HG02884 (cell line): Measurements from ENCODE around the gene DAPK3.
"Not testable (repeated sequence)": the region's sequence is repeated elsewhere in the genome, so short reads cannot be mapped to it uniquely, and the experiment has no call there.

ENCODE experiments used
- ATAC-seq: cut with Tn5 transposase; IDR thresholded peaks from one replicate; pipeline ENCODE4 v1.9.1; 2021; ENCODE audit warnings: mild to moderate bottlenecking, moderate library complexity; ENCODE audit not compliant: unreplicated experiment

DAPK3 gene

DNA sequence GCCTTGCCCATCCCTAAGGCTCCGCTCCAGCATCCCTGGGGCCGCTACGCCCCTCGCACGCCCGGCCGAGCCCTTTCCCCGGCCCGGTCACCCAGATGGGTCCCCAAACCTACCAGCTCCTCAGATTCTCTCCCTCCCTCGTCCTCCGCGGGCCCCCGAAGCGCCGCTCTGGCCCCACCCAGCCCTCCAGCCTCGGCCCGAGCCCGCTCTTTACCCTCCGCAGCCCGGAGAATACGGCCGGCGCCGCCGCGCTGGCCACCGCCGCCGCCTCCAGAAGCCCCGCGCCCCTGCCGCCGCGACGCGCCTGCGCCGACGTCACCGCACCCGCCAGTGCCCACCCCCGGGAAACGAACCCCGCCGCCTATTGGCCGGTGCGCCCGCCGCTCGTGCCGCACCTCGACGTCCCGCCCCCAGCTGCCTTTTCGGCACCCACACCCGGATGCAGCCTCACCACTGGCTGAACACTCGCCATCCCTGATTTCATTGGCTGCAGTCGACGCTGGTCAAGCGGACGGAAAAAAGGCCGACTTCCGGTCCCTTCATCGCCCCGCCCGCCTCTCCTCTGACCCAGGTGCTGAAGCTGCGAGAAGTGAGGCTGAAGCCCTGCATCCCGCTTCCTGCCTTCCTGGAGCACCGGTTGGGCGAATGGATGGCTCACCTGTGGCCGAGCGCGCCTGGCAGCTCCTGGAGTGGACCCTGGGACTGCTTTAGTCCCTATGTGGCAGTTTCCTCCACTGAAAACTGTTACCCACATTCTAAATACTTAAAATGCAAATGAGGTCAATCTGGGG lies at the start of gene DAPK3:
DAPK3 (minus strand) TSS at position 292 of the 791 bp plus-strand sequence. CDS start 1,364 bp downstream, outside the sequence.
- peak; percentile 79 for ATAC-seq

DNA sequence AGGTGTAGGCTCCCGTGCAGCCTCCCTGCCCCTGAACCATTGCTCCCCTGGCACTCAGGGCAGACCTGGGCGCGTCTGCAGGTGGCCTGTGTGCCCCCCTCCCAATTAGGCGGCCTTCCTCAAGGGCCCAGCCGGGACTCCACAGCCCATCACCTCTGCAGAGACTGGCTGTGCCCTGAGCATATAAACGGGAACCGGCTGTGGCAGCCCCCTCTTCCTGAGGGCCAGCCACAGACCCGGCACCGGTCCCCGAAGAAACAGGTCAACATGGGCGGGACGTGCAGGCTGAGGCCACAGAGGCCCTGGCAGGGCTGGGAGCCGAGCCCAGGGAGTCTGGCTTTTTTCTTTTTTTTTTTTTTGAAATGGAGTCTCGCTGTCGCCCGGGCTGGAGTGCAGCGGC lies 48.7 kb upstream of the DAPK3 start:
- ATAC-seq = no peak

DNA sequence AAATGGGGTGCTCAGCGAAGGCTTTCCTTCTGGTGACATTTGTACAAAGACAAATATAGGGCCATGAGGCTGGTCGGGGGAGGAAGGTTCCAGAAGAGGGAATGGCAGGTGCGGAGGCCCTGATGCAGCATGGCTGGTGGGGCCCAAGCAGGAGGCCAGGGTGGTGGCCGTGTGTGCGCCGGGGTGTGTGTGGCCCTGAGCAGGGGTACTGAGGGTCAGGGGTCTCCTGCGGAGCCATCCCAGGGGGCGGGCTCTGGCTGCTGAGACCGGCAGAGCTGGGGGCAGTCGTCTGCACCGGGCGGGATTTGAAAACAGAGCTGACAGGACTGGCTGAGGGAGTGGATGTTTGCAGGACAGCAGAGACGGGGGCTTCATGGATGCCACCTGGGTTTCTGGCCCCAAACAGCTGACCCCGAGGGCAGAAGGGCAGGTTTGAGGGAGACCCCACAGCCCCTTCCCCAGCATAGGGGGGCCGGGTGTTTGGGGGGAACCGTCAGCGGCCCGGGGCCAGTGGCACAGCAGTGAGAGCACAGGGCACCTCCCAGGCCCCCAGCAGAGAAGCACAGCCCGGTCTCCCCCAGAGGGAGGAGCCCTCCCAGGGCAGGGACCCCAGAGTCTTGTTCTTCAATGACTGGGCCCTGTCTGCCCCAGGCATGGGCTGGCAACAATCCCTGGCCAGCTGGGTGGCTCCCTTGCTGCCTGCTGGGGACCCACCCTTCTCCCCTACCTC lies 48.0 kb upstream of the DAPK3 start:
- no peak for ATAC-seq

DNA sequence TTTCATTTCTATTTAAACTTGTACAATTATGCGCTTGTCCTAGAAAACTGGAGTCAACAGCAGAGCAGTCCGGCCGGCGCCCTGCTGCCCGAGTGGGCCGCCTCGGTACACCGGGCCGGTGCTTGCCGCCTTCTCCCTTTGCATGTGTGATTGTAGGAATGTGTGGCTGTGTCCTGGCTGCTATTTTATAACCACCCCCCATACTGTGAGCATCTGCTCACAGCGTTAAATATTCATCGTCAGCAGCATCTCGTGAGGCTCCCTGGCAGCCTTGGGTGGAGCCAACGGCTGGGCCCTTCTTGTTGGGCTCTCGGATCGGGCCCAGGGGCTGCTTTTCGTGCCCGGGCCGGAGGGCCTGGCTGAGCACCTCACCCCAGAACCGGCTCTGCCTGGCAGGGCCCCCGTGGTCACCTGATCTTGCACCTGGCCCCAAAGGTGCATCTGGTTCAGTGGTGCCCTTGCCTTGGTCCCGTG lies 47.3 kb upstream of the DAPK3 start:
- no peak for ATAC-seq

DNA sequence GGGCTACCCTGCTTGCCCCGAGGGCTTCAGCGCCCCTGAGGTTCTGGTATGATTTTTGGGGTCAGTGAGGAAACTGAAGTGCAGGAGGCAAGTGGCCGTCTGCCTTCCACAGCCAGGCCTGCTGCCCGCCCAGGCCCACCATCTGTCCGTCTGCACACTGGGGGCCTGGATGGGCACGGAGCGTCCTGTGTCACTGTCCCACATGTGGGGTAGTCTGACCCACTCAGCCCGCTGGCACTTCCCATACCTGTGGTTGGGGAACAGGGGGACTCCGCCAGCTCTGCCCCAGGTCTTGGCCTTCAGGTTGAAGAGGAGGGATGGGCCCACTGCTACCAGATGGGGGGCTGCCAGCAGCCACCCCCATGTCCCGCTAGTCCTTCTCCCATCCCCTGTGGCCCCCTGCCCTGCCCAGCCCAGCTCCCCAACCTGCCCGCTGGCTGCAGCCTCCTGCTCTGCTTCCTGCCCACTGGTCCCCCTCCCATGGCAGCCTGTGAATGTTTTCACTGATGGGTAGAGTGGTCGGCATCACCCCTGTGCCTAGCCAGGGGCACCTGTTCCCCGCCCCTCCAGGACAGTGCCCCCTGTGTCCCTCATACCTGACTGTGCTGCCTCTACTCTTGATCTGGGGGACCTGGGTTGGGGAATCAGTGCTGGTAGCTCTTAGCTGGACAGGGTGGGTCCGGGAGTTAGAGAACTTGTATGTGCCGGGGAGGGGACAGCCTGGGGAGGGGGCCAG lies 46.2 kb upstream of the DAPK3 start:
- ATAC-seq = no peak

DNA sequence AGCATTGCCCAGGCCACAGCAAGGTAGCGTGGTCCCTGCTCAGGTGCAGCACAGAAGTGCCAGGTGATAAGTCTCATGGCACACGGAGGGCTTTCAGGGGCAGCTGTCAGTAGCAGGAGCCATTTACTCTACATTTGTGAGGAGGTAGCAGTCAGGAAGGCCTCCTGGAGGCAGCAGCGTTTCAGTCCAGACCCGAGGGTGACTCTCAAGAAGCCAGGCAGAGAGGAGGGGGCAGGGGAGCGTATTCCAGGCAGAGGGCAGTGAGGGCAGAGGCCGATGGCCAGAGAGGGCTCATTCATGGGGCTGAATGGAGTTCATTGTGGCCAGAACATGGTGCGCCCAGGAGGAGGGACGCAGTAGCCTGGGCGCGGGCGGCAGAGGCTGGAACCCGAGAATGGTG lies 45.6 kb upstream of the DAPK3 start:
- ATAC-seq = no peak

DNA sequence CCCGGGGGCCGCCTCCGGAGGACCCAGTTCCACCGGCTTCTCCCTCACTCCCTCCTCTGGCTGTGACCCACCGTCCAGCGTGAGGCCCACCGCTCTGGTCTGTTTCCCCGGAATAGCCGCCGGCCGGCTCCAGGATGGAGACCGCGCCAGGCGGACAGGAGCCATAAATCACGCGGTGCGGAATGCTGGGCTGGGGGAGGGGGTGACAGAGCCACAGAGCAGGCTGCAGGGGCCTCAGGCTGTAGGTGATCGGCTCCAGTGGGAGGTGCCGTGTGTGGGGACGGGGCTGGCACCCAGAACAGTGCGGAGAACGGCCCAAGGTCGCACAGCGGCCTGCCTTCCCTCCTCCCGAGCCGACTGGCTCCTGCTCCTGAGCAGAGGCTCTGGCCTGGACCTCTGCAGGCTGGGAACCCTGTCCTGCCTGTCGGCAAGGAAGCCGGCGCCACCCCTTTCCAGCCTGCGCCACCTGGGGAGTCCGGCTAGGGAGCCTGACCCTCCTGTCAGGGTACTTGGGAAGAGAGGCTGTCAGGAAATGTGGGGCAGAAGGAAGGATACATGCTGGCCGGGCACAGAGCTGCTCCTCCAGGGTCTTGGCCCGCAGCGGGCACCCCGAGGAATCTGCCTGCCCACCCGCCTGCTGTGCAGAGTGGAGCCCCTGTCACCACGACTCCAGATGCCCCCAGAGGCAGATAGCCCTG lies 45.0 kb upstream of the DAPK3 start:
- ATAC-seq = no peak

DNA sequence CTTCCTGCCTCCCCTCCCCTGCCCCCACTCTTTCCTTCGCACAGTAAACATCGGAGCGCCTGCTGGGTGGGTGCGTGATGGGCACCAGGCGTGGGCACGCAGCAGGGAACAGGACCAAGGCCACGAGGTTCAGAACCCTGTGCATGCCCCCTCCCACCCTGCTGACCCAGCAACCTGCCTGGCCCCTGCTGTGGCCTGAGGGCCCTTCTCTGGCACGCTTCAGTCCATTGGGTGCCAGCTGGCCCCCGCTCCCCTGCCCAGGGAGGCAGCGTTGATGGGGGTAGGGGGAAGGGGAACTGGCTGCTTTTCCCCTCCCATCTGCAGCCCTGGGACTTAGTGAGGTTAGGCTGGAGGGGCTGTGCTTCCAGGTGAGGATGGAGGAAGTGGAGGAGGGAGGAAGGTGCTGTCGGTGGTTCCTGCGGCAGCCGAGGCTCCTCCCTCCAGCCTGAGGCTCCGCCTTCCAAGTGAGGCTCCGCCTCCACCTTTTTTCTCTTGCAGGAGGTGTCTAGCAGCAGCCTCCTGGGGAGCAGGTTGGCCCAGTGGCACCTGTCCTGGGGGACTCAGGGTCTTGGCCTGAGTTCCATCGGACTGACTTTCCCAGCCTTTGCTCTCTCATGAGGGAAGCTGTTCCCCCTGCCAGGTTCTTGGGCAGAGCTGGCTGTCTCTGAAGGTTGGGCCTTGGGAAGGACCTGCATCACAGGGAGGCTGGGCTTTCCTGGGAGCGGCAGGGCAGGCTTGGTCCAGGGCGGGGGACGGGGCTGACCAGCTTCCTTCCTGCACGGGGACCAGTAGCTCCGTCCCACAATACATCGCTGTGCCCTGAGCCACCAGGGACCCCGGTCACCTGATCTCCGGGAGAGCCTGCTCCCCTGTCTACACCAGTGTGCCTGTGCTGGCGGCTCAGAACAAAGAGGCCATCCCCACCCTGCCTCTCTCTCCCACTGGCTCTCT lies 43.9 kb upstream of the DAPK3 start:
- no peak for ATAC-seq

DNA sequence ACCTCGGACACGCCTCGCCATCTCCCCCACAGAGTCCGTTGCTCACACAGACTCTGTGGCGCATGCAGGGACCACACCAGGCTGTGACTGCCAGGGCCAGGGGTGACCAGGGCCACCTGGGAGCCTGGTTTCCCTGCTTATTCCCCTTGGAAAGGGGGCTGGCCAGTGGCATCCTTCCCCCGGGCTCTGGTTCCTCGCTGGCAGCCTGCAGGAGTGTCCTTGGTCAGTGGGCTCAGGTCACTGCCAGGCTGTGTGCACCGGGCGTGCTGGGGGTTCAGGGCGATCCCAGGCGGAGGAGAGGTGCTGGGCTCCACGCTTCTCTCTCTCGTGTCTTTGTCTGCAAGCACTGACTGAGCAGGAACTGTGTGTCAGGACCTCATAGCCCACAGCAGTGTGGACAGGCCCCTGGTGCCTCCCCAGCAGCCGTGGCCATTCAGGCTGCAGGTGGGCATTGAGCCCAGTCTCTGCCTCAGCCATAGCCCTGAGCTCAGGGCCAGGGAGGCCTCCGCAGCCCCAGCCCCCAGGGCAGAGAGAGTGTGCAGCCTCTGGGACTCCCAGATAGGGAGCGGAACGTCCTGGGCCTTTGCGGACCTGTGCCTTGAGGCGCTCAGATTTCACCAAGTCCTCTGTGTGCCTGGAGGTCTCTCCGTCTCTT lies 43.1 kb upstream of the DAPK3 start:
- ATAC-seq = no peak

DNA sequence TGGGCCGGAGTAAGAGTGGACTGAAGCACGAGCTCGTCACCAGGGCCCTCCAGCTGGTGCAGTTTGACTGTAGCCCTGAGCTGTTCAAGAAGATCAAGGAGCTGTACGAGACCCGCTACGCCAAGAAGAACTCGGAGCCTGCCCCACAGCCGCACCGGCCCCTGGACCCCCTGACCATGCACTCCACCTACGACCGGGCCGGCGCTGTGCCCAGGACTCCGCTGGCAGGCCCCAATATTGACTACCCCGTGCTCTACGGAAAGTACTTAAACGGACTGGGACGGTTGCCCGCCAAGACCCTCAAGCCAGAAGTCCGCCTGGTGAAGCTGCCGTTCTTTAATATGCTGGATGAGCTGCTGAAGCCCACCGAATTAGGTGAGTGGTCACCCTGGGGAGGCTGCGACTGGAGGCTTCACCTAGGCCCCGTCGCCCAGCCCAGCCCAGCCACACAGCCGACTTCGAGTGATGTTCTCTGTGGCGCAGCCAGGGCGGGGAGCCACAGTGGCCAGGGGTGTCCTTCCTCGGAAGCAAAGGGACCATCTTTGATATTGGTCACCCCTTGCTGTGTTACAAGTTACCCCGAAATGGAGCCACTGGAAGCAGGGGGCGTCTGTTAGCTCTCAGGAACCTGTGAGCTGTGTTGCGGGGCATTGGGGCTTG lies 42.2 kb upstream of the DAPK3 start:
- no peak for ATAC-seq

DNA sequence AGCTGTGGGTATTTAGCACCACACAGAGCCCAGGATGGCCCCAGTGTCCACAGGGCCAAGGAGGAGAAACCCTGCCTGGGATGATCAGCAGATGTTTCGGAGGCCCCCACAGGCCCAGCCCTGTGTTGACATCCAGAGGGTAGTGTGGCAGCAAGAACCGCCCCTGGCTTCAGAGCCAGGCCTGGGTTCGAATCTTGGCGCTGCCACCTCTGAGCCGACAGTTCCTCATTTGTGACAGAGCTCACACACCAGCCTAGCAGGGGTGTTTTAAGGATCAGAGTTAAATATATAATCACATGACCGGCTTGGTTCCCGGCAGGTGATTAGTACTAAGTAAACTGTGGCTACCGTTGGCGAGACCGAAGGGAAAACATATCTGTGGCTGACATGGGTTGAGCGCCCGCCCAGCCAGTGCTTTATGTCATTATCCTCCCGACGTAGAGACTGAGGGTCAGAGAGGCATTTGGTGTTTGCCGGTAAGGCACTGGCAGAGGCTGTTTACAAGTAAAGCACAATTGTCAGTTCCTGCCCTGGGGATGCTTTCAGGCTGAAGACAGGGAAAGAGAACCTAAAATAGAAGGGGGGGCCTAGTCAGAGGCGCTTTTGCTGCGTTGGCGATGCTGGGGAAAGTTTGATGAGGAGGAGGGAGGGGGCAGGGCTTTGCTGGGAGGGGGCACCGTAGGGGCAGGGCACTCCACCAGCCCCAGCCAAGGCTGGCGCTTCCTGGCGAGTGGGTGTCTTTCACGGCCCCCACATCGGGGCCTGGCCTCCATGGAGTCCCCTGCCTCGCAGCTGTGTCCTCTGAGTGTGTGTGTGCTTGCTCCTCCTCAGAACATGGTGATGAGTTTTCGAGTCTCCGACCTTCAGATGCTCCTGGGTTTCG lies 41.4 kb upstream of the DAPK3 start:
- ATAC-seq = no peak

DNA sequence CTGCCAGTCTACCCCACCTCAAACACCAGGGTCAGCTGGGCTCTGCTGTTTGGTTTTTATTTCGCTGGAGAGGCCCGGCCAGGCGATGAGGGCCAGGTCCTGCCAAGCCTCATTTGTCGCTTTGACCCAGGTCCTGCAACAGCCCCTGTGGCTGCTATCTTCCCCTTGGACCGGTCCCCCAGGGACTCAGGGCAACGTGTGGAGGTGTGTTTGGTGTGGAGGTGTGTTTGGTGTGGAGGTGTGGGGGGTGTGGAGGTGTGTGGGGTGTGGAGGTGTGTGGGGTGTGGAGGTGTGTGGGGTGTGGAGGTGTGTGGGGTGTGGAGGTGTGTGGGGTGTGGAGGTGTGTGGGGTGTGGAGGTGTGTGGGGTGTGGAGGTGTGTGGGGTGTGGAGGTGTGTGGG lies 40.5 kb upstream of the DAPK3 start:
- ATAC-seq = not testable (repeated sequence)

DNA sequence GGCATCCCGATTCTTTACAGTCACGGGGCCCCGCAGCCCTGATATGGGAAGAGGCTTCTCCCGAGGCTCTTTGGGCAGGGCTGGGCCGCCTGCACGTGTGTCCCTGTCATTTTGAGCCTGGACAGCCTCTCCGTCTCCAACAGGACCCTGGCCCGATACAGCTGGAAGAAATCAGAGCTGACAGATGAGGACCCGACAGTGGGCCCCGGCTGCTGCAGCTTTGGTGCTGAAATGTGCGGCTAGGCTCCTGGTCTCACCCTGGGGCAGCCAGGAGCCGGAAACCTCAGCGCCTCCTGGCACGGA lies 39.9 kb upstream of the DAPK3 start:
- no peak for ATAC-seq

DNA sequence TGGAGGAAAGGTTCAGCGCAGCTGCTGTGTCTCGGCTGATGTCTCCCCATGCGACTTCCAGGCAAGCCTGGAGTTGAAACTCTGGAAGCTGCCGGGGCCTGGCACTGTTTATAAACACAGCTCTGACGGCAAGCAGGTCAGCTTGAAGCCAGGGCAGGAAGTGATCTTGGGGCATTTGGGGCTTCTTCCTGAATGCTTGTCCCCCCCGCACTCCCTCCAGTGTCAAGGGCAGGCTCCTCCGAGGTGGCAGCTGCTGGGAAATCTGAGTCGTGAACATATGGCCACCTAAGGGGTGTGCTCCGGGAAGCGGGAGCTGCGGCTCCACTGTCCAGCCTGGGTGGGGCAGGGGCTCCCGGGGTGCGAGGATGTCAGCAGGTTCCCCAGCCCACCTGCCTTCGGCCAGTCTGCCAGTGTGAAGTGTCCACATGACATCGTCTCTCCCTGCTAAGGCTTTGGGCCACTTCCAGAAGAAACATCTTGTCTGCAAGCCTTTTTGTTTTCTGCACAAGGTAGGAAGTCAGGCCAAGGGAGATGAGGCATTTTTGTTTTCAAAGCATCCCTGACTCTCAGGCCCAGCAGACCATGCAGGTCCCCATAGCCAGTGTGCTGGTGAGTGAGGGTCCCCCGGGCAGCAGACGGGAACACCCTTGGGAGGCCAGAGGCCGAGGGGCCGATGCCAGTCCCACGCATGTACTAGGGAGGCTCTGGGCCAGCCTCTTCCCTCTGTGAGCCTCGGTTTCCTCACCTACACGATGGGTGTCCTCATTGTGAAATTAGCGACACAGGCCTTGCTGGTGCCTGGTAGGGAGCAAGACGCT lies 39.3 kb upstream of the DAPK3 start:
- ATAC-seq = no peak

DNA sequence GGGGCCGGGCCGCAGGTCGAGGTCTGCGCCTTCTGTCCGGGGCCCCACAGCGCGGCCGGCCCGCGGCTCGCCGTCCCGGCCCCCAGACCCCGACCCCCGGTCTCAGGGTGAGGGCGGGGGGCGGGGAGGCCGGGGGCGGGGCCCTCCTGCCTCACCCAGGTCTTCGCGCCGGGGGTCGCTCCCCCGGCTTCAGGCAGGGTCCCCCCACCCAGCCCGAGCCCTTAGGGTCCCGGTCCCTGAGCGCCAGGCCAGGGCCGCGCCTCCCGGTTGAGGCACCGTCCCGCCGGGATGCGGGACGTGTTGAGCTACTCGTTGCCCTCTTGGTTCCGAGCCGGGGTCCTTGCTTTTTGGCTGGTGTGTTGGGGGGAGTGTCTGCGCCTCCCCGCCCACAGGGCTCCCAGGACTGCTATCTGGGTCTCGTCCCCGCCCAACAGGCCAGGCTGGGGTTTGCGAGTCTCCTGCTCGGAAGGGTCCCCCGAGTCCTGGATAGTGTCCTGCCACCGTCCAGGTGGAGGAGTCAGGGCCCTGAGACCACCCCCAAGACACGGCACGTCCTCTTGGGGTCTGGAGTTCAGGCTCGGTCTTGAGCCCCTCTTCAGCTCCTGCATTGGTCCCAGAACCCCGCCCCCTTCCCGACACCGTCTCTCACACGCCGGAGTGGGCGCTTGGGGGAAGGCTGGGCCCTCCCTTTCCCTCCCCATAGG lies 37.1 kb upstream of the DAPK3 start:
- no peak for ATAC-seq

DNA sequence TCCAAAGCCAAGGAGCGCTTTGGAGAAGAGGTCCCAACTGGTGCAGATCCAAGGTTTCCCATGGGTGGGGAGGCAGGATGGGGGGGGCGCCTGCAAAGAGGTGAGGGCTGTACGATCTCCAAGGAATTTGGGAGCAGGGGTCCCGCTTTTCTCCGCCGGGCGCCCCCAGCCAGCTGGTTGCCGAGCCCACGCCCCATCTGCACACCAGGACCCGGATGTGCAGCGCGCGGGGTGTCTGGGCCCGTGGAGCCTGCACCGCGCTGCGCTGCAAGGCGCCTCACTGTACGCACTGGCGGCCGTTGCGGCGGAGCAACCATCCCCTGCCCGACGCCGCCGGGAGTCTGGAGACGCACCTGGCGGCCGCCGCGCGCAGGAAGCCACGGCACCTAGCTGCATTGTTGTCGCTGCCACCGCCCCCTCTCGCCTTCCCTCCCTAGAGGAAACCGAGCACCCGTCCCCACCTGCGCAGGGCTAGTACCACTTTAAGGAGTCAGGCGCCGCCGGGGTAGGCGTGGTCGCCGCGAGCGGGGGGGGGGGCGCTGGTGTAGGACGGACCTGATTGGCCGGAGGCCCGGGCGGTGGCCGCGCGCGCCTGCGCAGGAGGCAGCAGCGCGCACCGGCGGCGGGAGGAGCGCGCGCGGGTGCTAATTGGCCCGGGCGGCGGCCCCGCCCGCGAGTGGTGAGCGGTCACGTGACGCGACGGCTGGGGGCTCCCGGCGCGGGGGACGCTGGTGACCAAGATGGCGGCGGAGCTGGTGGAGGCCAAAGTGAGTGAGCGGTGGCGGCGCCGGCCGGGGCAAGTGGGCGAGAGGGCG lies 36.3 kb upstream of the DAPK3 start, which contains the start of gene PIAS4:
PIAS4 (plus strand) TSS at position 716 of the 815 bp plus-strand sequence; CDS start at position 741, 25 bp downstream.
- ATAC-seq = peak; percentile 77
